K562 (cell line): ENCODE measurements around the gene ZC3H12C. TPM values are rescaled to one million over a fixed set of nuclear protein-coding genes. Genes with fewer than 3 reads are reported as not detected.

Source experiments
- ATAC-seq: fragments of 200-7000 bp; cut with Tn5 transposase; 3 replicates; pipeline ENCODE4 v1.9.1; 2020; ENCODE audit warnings: moderate library complexity
- BruUV-seq: library from RNA; stranded (reverse); fragments of 400-500 nt; replicated peaks from 2 replicates; lab custom pipeline; 2021; lab: Mats Ljungman, UMichigan
- CTCF ChIA-PET: fragments of 300-600 bp; formaldehyde crosslinking; extraction: SDS; loops from one replicate; lab custom pipeline; 2021; ENCODE audit warnings: low intra/inter-chr PET ratio; lab: Yijun Ruan, JAX
- POLR2A ChIA-PET: fragments of 300-600, 350-650 bp; sonication (Branson Sonifier 250); formaldehyde crosslinking; extraction: SDS; loops from one replicate; lab custom pipeline; 2021; ENCODE audit warnings: antibody characterized with exemption, inconsistent platforms; lab: Yijun Ruan, JAX
- DNase-seq, 4 experiments: peaks; one replicate each; pipeline versions ENCODE4 v3.0.0 to v3.0.0-alpha.2; 2011 to 2018; ENCODE audit warnings: low spot score in 3 of 4, mixed read lengths in 3 of 4; ENCODE audit errors: extremely low read depth in 1 of 4
- FAIRE-seq: peaks from 2 replicates; lab custom pipeline; 2011; peaks lifted over from hg19 to GRCh38; lab: Jason Lieb, UNC
- H2AFZ ChIP-seq: 2 replicates; pipeline ENCODE4 v1.6.0; 2011; ENCODE audit warnings: low read depth, low read length, control low read depth, inconsistent platforms
- H3K27ac ChIP-seq: fragments of 200-600 bp; 3 replicates; pipeline ENCODE4 v1.8.0; 2011; ENCODE audit warnings: low read depth, mild to moderate bottlenecking, control low read depth, inconsistent platforms, low read length, moderate library complexity, mixed read lengths; ENCODE audit errors: extremely low read depth
- H3K27me3 ChIP-seq, 2 experiments: fragments of 300-600 bp in 1 of 2; 2 replicates in 1 of 2; 3 replicates in 1 of 2; pipeline versions ENCODE4 v1.6.0 to v1.8.0; 2011; ENCODE audit warnings: inconsistent platforms in 2 of 2, low read length in 2 of 2, mild to moderate bottlenecking in 1 of 2, mixed read lengths in 1 of 2, moderate library complexity in 1 of 2; ENCODE audit not compliant: control insufficient read depth in 2 of 2, insufficient read depth in 2 of 2
- H3K36me3 ChIP-seq: fragments of 300-600 bp; 3 replicates; pipeline ENCODE4 v1.8.0; 2011; ENCODE audit warnings: mild to moderate bottlenecking, low read length, inconsistent platforms; ENCODE audit not compliant: control insufficient read depth, insufficient read depth
- H3K4me1 ChIP-seq, 2 experiments: fragments of 200-600 bp in 1 of 2; replicated peaks in 1 of 2; 2 replicates in 1 of 2; 3 replicates in 1 of 2; pipeline versions ENCODE4 v1.5.1 to v1.8.0; 2011; ENCODE audit warnings: inconsistent platforms in 2 of 2, low read length in 2 of 2, mild to moderate bottlenecking in 1 of 2, mixed read lengths in 1 of 2, moderate library complexity in 1 of 2; ENCODE audit not compliant: control insufficient read depth in 2 of 2, insufficient read depth in 2 of 2
- H3K4me2 ChIP-seq: 2 replicates; pipeline ENCODE4 v1.6.1; 2011; ENCODE audit warnings: low read length, control low read depth, inconsistent platforms, mixed read lengths; ENCODE audit not compliant: insufficient read depth
- H3K4me3 ChIP-seq: fragments of 200-600 bp; sonication (generic), shearing (Covaris generic); 2 replicates; pipeline ENCODE4 v1.5.1; 2016; ENCODE audit warnings: control low read depth, inconsistent platforms
- H3K79me2 ChIP-seq: fragments of 200-600 bp; 3 replicates; pipeline ENCODE4 v1.8.0; 2011; ENCODE audit warnings: low read length, inconsistent platforms; ENCODE audit not compliant: control insufficient read depth, insufficient read depth
- H3K9ac ChIP-seq, 2 experiments: 2 replicates each; pipeline versions ENCODE4 v1.6.0 to v1.6.1; 2011; ENCODE audit warnings: low read depth in 2 of 2, low read length in 2 of 2, control low read depth in 1 of 2, inconsistent platforms in 1 of 2, mild to moderate bottlenecking in 1 of 2, mixed read lengths in 1 of 2; ENCODE audit not compliant: insufficient read depth in 1 of 2
- H3K9me1 ChIP-seq: one replicate; pipeline ENCODE4 v1.6.0; 2011; ENCODE audit warnings: inconsistent platforms, mild to moderate bottlenecking, low read length, moderate library complexity; ENCODE audit not compliant: control insufficient read depth, insufficient read depth
- H3K9me3 ChIP-seq: replicated peaks from 2 replicates; pipeline ENCODE4 v1.5.1; 2011; ENCODE audit warnings: low read depth, low read length, inconsistent platforms; ENCODE audit not compliant: control insufficient read depth, insufficient read depth
- H4K20me1 ChIP-seq: replicated peaks from 2 replicates; pipeline ENCODE4 v1.6.1; 2011; ENCODE audit warnings: low read length, inconsistent platforms, mixed read lengths; ENCODE audit not compliant: control insufficient read depth, insufficient read depth
- BRCA1 ChIP-seq, 2 experiments: fragments of 450-650 bp in 1 of 2; sonication (generic) in 1 of 2; formaldehyde crosslinking in 1 of 2; IDR thresholded peaks; 2 replicates each; pipeline versions ENCODE4 v1.5.0 to v1.6.1; 2017 to 2020; ENCODE audit warnings: mild to moderate bottlenecking in 1 of 2, missing genetic modification reagents in 1 of 2
- ETS2 ChIP-seq: IDR thresholded peaks from 2 replicates; pipeline ENCODE4 v1.6.1; 2016; ENCODE audit warnings: borderline replicate concordance, missing genetic modification characterization, mild to moderate bottlenecking, moderate library complexity, missing compliant biosample characterization; ENCODE audit not compliant: poor library complexity, severe bottlenecking
- LARP7 ChIP-seq: fragments of 450-650 bp; IDR thresholded peaks from 2 replicates; pipeline ENCODE4 v1.6.1; 2016
- TAF7 ChIP-seq: fragments of 450-650 bp; IDR thresholded peaks from 2 replicates; pipeline ENCODE4 v1.6.1; 2016; ENCODE audit warnings: missing genetic modification characterization, missing compliant biosample characterization
- THAP12 ChIP-seq: fragments of 250-450 bp; sonication (Bioruptor Pico); IDR thresholded peaks from 2 replicates; pipeline ENCODE4 v1.9.0; 2021; ENCODE audit warnings: mild to moderate bottlenecking, inconsistent platforms
- ZNF175 ChIP-seq: fragments of 200-800 bp; sonication (Bioruptor generic); IDR thresholded peaks from 2 replicates; pipeline ENCODE4 v1.6.1; 2016; ENCODE audit warnings: low read depth, mild to moderate bottlenecking, missing genetic modification characterization, missing compliant biosample characterization
- WGBS: fragments of 100-300 bp; shearing (Covaris generic); methylation state at CpG from one replicate; pipeline ENCODE4 v1.1.6; 2016; ENCODE audit warnings: low coverage, mixed read lengths; ENCODE audit not compliant: insufficient coverage; ENCODE audit errors: missing lambda C conversion rate; 5-methylcytosine and 5-hydroxymethylcytosine counted together
- in situ Hi-C: fragments of 300-500 bp; cut with MboI; formaldehyde crosslinking; loops from 4 replicates; pipeline ENCODE4 v1.15.0; 2018; ENCODE audit warnings: inconsistent platforms, mixed read lengths
- intact Hi-C: fragments of 100-400 bp; cut with micrococcal nuclease; formaldehyde crosslinking; loops from 2 replicates; pipeline ENCODE4 v1.14.2; 2022
- polyA plus RNA-seq, 8 experiments: library from polyadenylated mRNA; depleted of rRNA in 4 of 8; stranded (reverse) in 5 of 8; unstranded in 3 of 8; fragments of >200 nt; fragmentation: Nextera tagmentation in 2 of 8; fragmentation: Illumina TruSeq in 1 of 8; extraction: Ambion mirVana in 2 of 8; extraction: Trizol in 1 of 8; gene quantifications; 2 replicates each; pipeline versions ENCODE4 v1.2.1 to v1.2.3, GENCODE V29; 2011 to 2014; ENCODE audit warnings: inconsistent platforms in 1 of 8, missing spikeins in 1 of 8
- total RNA-seq, 7 experiments: library from RNA; depleted of rRNA in 6 of 7; stranded (reverse); fragments of >200 nt in 6 of 7; fragmentation: Illumina TruSeq in 2 of 7; extraction: Trizol in 2 of 7; gene quantifications; 2 replicates each; pipeline versions ENCODE4 v1.2.1 to v1.2.3, GENCODE V29; 2011 to 2021; ENCODE audit warnings: low replicate concordance in 1 of 7

Gene ZC3H12C
- total and polyA plus RNA-seq, 9 of the 15 experiments (the other 6 are each of a cell fraction or from before 2014, with no cell fraction given) = 0.56 to 5.9 (median 3.3) TPM

- no peak for TF ChIP-seq LARP7
- TF ChIP-seq ZNF175 (CRISPR knock-in tag) = no peak
Measured at GRCh38 chr11:110184456-110184855, 91.3 kb downstream of the ZC3H12C start (continued).

GRCh38 chr11:110185121-110185591, 92.0 kb downstream of the ZC3H12C start:
- BruUV-seq = no TSS peak
- Histone ChIP-seq H3K27ac (no peak overlapping the region), H3K79me2 (no peaks in the 10 kb centered on the region), H3K9me1 (no peaks in the 10 kb centered on the region), H3K4me2 (no peak overlapping the region), H2AFZ (peak overlapping the region; percentile 14; the same call in 1 of the 2 replicates), H3K4me3 (no peak overlapping the region), H3K27me3 (peaks cover 0 to 11% of the 10 kb centered on the region in 2 experiments; a peak in 1 of 5 replicates), H4K20me1 (no peaks in the 10 kb centered on the region), H3K9me3 (no peaks in the 10 kb centered on the region), H3K4me1 (no peaks in the 10 kb centered on the region), H3K9ac (no peak overlapping the region), H3K36me3 (no peaks in the 10 kb centered on the region)
- ATAC-seq (no peak), DNase-seq (no peak), FAIRE-seq (no peak)
- intact Hi-C loops = no loop called here
- WGBS = 15% methylated on average over 3 of the region's 3 CpGs
- TF ChIP-seq BRCA1 (IDR thresholded peaks at IDR 0.05) (no peak), BRCA1 (CRISPR knock-in tag; IDR thresholded peaks at IDR 0.05) (no peak), ETS2 (no peak), THAP12 (CRISPR knock-in tag) (no peak), TAF7 (tag) (no peak)
- in situ Hi-C loops = loop anchor here (25.0 kb wide), 1 partner anchor 1052 kb away; the partner anchor contains the start of gene POU2AF2
- CTCF ChIA-PET = no interaction called here
- POLR2A ChIA-PET = interaction anchor here (1.4 kb wide), 1 partner anchor 8 kb away, joined by 4 read pairs; no protein-coding TSS in a partner anchor
